DOHH2 (cell line): ENCODE measurements around the gene FGF21.

Experiments used
- H3F3A ChIP-seq: fragments of 200-600 bp; sonication (generic), shearing (Covaris generic); 2 replicates; pipeline ENCODE4 v1.6.0; 2016; ENCODE audit warnings: antibody characterized with exemption, mild to moderate bottlenecking; ENCODE audit not compliant: control insufficient read depth, insufficient read depth
- H3K27ac ChIP-seq: fragments of 200-600 bp; sonication (generic); 2 replicates; pipeline ENCODE4 v1.5.1; 2014; ENCODE audit warnings: low read depth, mild to moderate bottlenecking, low read length, moderate library complexity
- H3K27me3 ChIP-seq: fragments of 200-600 bp; sonication (generic); 2 replicates; pipeline ENCODE4 v1.6.1; 2014; ENCODE audit warnings: mild to moderate bottlenecking, low read length, mixed read lengths; ENCODE audit not compliant: control insufficient read depth
- H3K36me3 ChIP-seq: fragments of 200-600 bp; sonication (generic); 2 replicates; pipeline ENCODE4 v1.6.1; 2014; ENCODE audit warnings: mild to moderate bottlenecking, low read length, moderate library complexity, mixed read lengths; ENCODE audit not compliant: control insufficient read depth
- H3K4me1 ChIP-seq: fragments of 200-600 bp; sonication (generic); 2 replicates; pipeline ENCODE4 v1.6.1; 2014; ENCODE audit warnings: mild to moderate bottlenecking, low read length, mixed read lengths; ENCODE audit not compliant: control insufficient read depth
- H3K4me2 ChIP-seq: fragments of 200-600 bp; sonication (generic); 2 replicates; pipeline ENCODE4 v1.6.0; 2014; ENCODE audit warnings: mild to moderate bottlenecking, low read length, moderate library complexity
- H3K4me3 ChIP-seq: fragments of 200-600 bp; sonication (generic); 2 replicates; pipeline ENCODE4 v1.5.1; 2014; ENCODE audit warnings: mild to moderate bottlenecking, low read length, mixed read lengths
- H3K79me2 ChIP-seq: fragments of 200-600 bp; sonication (generic); 2 replicates; pipeline ENCODE4 v1.6.1; 2014; ENCODE audit warnings: mild to moderate bottlenecking, low read length, mixed read lengths; ENCODE audit not compliant: control insufficient read depth
- H3K9me2 ChIP-seq: fragments of 200-600 bp; sonication (generic); replicated peaks from 2 replicates; pipeline ENCODE4 v1.6.1; 2014; ENCODE audit warnings: mild to moderate bottlenecking, low read length, mixed read lengths; ENCODE audit not compliant: control insufficient read depth
- H3K9me3 ChIP-seq: fragments of 200-600 bp; sonication (generic); 2 replicates; pipeline ENCODE4 v1.6.1; 2014; ENCODE audit warnings: antibody characterized with exemption, low read length, mixed read lengths; ENCODE audit not compliant: control insufficient read depth, insufficient read depth
- H4K20me1 ChIP-seq: fragments of 200-600 bp; sonication (generic); 2 replicates; pipeline ENCODE4 v1.6.0; 2014; ENCODE audit warnings: low read depth, mild to moderate bottlenecking, antibody characterized with exemption, low read length, moderate library complexity; ENCODE audit not compliant: control insufficient read depth, insufficient read depth
- EZH2phosphoT487 ChIP-seq: fragments of 200-600 bp; sonication (generic); IDR thresholded peaks from 2 replicates; pipeline ENCODE4 v1.6.1; 2017; ENCODE audit warnings: borderline replicate concordance, mild to moderate bottlenecking, antibody characterized with exemption, low read length, moderate library complexity, mixed read lengths
- TF ChIP-seq, protein P1 (sequence below): fragments of 200-600 bp; sonication (generic); IDR thresholded peaks from one replicate; pipeline ENCODE4 v1.5.1; 2014; ENCODE audit warnings: antibody characterized with exemption, mild to moderate bottlenecking, low read depth, low read length; ENCODE audit not compliant: poor library complexity, severe bottlenecking

Gene FGF21

DNA sequence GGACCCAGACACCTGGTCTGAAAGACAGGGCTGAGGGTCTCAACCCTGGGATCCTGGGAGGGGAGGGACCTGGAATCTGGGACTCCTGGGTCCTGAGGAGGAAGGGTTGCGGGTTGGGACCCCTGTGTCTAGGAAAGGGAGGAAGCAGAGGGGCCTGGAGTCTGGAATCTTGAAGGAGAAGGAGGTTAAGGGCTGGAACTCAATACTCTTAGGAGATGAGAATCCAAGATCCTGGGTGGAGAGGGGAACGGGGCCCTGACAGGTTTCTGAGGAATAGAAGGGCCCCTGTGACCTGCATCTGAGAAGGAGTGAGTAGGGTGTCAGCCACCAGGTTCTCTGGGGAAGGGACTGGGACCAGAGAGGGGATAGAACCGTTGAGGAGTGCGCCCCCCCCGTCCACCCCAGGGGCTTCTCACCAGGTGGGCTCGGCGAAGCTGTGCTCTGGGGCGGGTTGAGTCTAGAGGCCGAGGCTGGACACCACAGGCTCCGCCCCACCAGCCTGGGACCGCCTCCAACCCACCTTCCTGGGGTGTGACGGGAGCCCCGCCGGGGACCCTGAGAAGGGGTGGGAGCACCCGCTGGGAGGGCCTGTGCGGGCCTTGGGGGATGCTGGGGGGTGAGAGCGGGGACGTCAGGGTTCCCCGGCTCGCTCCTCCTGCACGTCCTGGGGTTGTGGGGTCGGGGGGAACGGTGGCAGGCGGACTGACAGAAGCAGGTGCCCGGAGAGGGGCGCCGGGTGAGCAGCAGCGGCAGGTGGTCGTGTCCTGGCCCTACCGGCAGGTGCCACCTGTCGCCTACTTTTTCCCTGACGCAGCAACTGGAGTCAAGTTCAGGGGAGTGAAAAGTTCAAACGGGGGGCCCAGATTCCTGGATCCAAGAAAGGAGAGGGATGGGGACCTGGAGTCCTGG, 35.8 kb upstream of the FGF21 start, which contains the start of gene MAMSTR:
Gene MAMSTR, minus strand, starts transcription at position 463 of the 909 bp plus-strand sequence. CDS start 694 bp downstream, outside the sequence.
- TF ChIP-seq, protein P1, sequence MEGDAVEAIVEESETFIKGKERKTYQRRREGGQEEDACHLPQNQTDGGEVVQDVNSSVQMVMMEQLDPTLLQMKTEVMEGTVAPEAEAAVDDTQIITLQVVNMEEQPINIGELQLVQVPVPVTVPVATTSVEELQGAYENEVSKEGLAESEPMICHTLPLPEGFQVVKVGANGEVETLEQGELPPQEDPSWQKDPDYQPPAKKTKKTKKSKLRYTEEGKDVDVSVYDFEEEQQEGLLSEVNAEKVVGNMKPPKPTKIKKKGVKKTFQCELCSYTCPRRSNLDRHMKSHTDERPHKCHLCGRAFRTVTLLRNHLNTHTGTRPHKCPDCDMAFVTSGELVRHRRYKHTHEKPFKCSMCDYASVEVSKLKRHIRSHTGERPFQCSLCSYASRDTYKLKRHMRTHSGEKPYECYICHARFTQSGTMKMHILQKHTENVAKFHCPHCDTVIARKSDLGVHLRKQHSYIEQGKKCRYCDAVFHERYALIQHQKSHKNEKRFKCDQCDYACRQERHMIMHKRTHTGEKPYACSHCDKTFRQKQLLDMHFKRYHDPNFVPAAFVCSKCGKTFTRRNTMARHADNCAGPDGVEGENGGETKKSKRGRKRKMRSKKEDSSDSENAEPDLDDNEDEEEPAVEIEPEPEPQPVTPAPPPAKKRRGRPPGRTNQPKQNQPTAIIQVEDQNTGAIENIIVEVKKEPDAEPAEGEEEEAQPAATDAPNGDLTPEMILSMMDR, result no peak
- TF ChIP-seq EZH2phosphoT487, result no peak
- Histone ChIP-seq H3K27ac (peak within 1 kb of the TSS; percentile 71), H3K9me3 (no peaks in the 10 kb centered on the region), H3K36me3 (no peaks in the 10 kb centered on the region), H3K27me3 (no peaks in the 10 kb centered on the region), H3K9me2 (no peaks in the 10 kb centered on the region), H4K20me1 (no peaks in the 10 kb centered on the region), H3F3A (peaks cover 3% of the 10 kb centered on the region), H3K4me2 (peak within 1 kb of the TSS; percentile 76), H3K79me2 (peaks cover 7% of the 10 kb centered on the region), H3K4me3 (peak within 1 kb of the TSS; percentile 81), H3K4me1 (peaks cover 31% of the 10 kb centered on the region)

DNA sequence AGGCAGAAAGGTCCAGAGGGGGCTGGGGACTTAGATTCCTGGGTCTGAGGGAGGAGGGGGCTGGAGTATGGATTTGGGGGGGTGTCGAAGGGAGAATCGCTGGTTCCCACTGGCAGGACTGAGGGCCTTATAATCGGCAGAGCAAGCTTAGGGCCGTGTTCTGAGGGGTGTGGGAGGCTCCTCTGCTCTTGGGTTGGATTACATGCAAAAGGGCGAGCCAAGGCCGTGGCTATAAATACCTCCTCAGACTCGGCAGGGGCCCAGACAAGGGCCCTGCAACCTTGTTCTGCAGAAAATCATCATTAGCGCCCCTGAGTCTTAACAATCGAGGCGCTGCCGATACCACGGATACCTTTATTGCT, 35.1 kb upstream of the FGF21 start:
- Histone ChIP-seq H3K27me3 (no peaks in the 10 kb centered on the region), H3K4me3 (peak overlapping the region; percentile 81), H3F3A (peaks cover 3% of the 10 kb centered on the region), H3K9me3 (no peaks in the 10 kb centered on the region), H3K36me3 (no peaks in the 10 kb centered on the region; the same call in 1 of the 2 replicates), H3K27ac (peak overlapping the region; percentile 71), H3K4me1 (peaks cover 31% of the 10 kb centered on the region), H4K20me1 (no peaks in the 10 kb centered on the region), H3K79me2 (no peaks in the 10 kb centered on the region; the same call in 1 of the 2 replicates), H3K9me2 (no peaks in the 10 kb centered on the region), H3K4me2 (peak overlapping the region; percentile 76)
- TF ChIP-seq, protein P1, result no peak
- no peak for TF ChIP-seq EZH2phosphoT487

DNA sequence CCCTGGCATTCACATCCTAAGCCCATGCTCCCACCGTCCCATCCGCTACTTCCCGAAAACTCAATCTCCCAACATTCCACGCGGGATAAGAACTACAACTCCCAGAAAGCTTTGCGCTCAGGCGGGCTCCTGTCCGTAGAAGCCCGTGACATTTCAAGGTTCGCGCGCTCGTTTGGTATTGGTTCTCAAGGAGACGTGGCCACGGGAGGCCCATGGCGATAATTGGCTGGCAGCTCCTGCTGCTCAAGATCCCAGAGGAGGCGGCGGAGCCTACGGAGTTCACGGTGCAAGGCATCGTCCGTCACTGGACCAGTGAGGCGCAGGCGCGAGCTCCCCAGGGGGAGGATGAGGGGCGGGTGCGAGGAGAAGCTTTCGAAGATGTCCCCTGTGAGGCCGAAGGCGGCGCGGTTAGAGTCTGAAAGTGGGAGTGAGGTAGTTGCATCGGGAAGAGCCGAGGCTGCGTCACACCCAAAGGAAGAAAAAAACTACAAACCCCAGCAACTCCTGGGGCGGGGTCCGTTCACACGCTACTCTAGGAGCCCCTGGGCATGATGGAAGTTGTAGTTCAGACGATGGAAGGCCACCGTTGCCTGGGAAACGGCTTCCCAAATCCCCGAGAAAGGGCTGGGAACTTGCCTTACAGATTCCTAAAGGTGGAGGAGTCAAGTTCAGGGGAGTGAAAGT, 34.6 kb upstream of the FGF21 start:
- peaks cover 8% of the 10 kb centered on the region for H3F3A ChIP-seq
- peaks cover 31% of the 10 kb centered on the region for H3K4me1 ChIP-seq
- H3K27me3 ChIP-seq, result no peaks in the 10 kb centered on the region
- H3K4me3 ChIP-seq, result peak overlapping the region; percentile 81
- H4K20me1 ChIP-seq, result no peaks in the 10 kb centered on the region
- H3K4me2 ChIP-seq, result peak overlapping the region; percentile 76
- no peaks in the 10 kb centered on the region for H3K79me2 ChIP-seq
- H3K9me3 ChIP-seq, result no peaks in the 10 kb centered on the region
- peak overlapping the region; percentile 71 for H3K27ac ChIP-seq
- TF ChIP-seq, protein P1, result no peak
- no peak for TF ChIP-seq EZH2phosphoT487
- no peaks in the 10 kb centered on the region for H3K9me2 ChIP-seq
- H3K36me3 ChIP-seq, result peaks cover 1% of the 10 kb centered on the region
